OCI-LY3 (cell line): Measurements from ENCODE around the gene THSD7B.

Experiments
- H2AFZ ChIP-seq: fragments of 200-600, 300-600 bp; shearing (Covaris generic); 2 replicates; pipeline ENCODE4 v1.6.0; 2014; ENCODE audit warnings: antibody characterized with exemption, low read depth, low read length
- H3K27ac ChIP-seq: fragments of 200-600, 300-600 bp; sonication (generic); 2 replicates; pipeline ENCODE4 v1.5.1; 2014; ENCODE audit warnings: mild to moderate bottlenecking, low read length, moderate library complexity, mixed read lengths
- H3K27me3 ChIP-seq: fragments of 200-600, 300-600 bp; sonication (generic); 2 replicates; pipeline ENCODE4 v1.6.1; 2014; ENCODE audit warnings: low read depth, low read length, mixed read lengths
- H3K36me3 ChIP-seq: fragments of 200-600, 300-600 bp; sonication (generic); replicated peaks from 2 replicates; pipeline ENCODE3; 2014; ENCODE audit warnings: low read depth, low read length, mixed read lengths
- H3K4me1 ChIP-seq: fragments of 300-600, 200-600 bp; sonication (generic); 2 replicates; pipeline ENCODE4 v1.6.1; 2014; ENCODE audit warnings: low read length, mixed read lengths
- H3K4me2 ChIP-seq: fragments of 200-600, 300-600 bp; sonication (generic); 2 replicates; pipeline ENCODE4 v1.6.1; 2014; ENCODE audit warnings: low read length, mixed read lengths
- H3K4me3 ChIP-seq: fragments of 300-600, 200-600 bp; sonication (generic); 2 replicates; pipeline ENCODE4 v1.5.1; 2014; ENCODE audit warnings: antibody characterized with exemption, mild to moderate bottlenecking, low read length, moderate library complexity
- H3K79me2 ChIP-seq: fragments of 300-600, 200-600 bp; shearing (Covaris generic); 2 replicates; pipeline ENCODE4 v1.6.1; 2014; ENCODE audit warnings: mild to moderate bottlenecking, low read length, mixed read lengths
- H3K9ac ChIP-seq: fragments of 300-600, 200-600 bp; shearing (Covaris generic); 2 replicates; pipeline ENCODE4 v1.6.0; 2014; ENCODE audit warnings: mild to moderate bottlenecking, low read length, moderate library complexity
- H3K9me3 ChIP-seq: fragments of 200-600, 300-600 bp; shearing (Covaris generic); 2 replicates; pipeline ENCODE4 v1.6.1; 2014; ENCODE audit warnings: low read length, mixed read lengths; ENCODE audit not compliant: insufficient read depth
- H4K20me1 ChIP-seq: fragments of 200-600, 300-600 bp; sonication (generic); 2 replicates; pipeline ENCODE4 v1.6.1; 2016; ENCODE audit warnings: low read length, mixed read lengths; ENCODE audit not compliant: insufficient read depth
- EZH2phosphoT487 ChIP-seq: fragments of 200-600 bp; shearing (Covaris generic); IDR thresholded peaks from 2 replicates; pipeline ENCODE4 v1.6.1; 2018; ENCODE audit warnings: antibody characterized with exemption, mixed run types, low read depth
- TF ChIP-seq, protein P1 (sequence below): fragments of 200-600, 300-600 bp; sonication (generic); IDR thresholded peaks from 2 replicates; pipeline ENCODE4 v1.5.1; 2014; ENCODE audit warnings: antibody characterized with exemption, low read length, low read depth

The THSD7B gene

DNA sequence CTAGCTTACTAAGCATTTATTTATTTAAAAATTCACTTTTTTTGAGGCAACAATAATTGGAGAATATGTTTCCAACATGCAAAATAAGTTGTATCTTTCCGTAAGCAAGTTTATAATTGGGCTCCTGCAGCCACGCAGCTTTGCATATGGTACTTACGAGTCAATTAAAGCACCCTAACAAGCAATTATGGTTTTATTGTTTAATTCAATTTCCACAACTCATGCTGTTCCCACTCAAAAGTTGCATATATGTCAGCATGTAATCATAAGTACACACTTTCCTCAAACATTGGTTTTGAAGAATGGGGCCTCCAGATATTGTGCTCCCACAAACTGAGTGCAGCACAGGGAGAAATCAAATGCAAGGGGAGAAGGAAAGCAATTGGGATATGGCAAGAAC is 613.8 kb downstream of the THSD7B start:
- Histone ChIP-seq H3K36me3 (no peaks in the 10 kb centered on the region), H4K20me1 (no peaks in the 10 kb centered on the region), H3K9me3 (no peaks in the 10 kb centered on the region), H3K4me3 (no peak overlapping the region), H3K27me3 (no peaks in the 10 kb centered on the region), H2AFZ (no peak overlapping the region), H3K4me2 (no peak overlapping the region), H3K4me1 (no peaks in the 10 kb centered on the region), H3K27ac (no peak overlapping the region), H3K9ac (no peak overlapping the region), H3K79me2 (no peaks in the 10 kb centered on the region)
- TF ChIP-seq EZH2phosphoT487, result no peak
- TF ChIP-seq, protein P1, sequence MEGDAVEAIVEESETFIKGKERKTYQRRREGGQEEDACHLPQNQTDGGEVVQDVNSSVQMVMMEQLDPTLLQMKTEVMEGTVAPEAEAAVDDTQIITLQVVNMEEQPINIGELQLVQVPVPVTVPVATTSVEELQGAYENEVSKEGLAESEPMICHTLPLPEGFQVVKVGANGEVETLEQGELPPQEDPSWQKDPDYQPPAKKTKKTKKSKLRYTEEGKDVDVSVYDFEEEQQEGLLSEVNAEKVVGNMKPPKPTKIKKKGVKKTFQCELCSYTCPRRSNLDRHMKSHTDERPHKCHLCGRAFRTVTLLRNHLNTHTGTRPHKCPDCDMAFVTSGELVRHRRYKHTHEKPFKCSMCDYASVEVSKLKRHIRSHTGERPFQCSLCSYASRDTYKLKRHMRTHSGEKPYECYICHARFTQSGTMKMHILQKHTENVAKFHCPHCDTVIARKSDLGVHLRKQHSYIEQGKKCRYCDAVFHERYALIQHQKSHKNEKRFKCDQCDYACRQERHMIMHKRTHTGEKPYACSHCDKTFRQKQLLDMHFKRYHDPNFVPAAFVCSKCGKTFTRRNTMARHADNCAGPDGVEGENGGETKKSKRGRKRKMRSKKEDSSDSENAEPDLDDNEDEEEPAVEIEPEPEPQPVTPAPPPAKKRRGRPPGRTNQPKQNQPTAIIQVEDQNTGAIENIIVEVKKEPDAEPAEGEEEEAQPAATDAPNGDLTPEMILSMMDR, result no peak

DNA sequence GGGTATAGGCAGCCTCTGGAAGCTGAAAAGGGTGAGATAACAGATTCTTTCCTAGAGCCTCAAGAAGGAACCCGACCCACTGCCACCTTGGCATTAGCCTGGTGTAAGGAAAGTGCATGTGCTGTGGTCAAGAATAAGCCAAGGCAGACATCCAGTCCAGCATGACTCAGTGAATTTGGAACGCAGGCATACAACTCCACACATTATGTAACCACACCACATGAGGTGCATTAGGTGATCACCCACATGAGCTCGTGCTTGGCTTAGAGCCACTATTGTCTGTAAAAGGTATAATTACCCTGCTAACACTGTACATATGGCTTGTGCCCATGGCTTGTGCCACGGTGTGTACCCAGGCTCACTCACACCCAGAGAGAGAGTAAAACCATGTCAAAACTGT is 615.3 kb downstream of the THSD7B start:
- H3K27ac ChIP-seq, result no peak overlapping the region
- H3K36me3 ChIP-seq, result no peaks in the 10 kb centered on the region
- H3K4me1 ChIP-seq, result no peaks in the 10 kb centered on the region
- H4K20me1 ChIP-seq, result no peaks in the 10 kb centered on the region
- no peak overlapping the region for H3K4me2 ChIP-seq
- no peak overlapping the region for H3K9ac ChIP-seq
- H3K79me2 ChIP-seq, result no peaks in the 10 kb centered on the region
- no peaks in the 10 kb centered on the region for H3K9me3 ChIP-seq
- TF ChIP-seq EZH2phosphoT487, result no peak
- H2AFZ ChIP-seq, result no peak overlapping the region
- no peaks in the 10 kb centered on the region for H3K27me3 ChIP-seq
- H3K4me3 ChIP-seq, result no peak overlapping the region

DNA sequence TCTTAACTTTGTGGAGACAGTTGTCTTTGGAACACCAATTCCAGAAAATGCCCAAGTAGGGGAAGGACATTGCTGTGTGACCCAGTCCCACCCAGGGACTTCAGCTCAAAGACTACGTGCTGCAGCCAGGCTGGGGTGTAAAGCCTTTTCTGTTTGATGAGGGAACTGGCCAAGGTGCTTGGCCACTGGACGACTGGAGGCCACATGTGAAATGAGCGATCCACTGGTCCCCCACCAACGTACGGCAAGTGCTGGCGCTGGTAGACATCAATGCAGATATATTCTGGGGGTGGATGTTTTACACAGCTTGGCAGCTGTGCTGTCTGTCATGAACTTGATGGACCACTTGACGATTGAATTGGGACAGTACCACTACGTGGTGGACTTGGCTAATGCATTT is 616.4 kb downstream of the THSD7B start:
- Histone ChIP-seq H3K27ac (no peak overlapping the region), H3K4me1 (no peaks in the 10 kb centered on the region), H3K4me3 (no peak overlapping the region), H3K79me2 (no peaks in the 10 kb centered on the region), H3K36me3 (no peaks in the 10 kb centered on the region), H3K9me3 (no peaks in the 10 kb centered on the region), H3K4me2 (no peak overlapping the region), H3K27me3 (no peaks in the 10 kb centered on the region), H4K20me1 (no peaks in the 10 kb centered on the region), H3K9ac (no peak overlapping the region), H2AFZ (no peak overlapping the region)
- no peak for TF ChIP-seq EZH2phosphoT487
- TF ChIP-seq, protein P1, result no peak

DNA sequence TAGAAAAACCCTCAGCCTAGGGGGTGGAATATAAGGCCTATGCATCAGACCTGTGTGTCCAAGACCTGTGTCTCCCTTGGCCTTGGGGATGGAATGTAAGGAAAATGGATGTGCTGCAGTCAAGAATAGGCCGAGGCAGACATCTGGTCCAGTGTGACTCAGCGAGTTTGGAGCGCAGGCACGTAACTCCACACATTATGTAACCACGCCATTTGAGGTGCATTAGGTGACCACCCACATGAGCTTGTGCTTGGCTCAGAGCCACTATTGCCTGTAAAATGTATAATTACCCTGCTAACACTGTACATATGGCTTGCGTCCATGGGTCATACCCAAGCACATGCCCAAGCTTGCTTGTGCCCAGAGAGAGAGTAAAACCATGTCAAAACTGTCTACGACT is 618.0 kb downstream of the THSD7B start:
- Histone ChIP-seq H2AFZ (no peak overlapping the region), H3K4me1 (no peaks in the 10 kb centered on the region), H3K27me3 (no peaks in the 10 kb centered on the region), H3K9ac (no peak overlapping the region), H3K36me3 (no peaks in the 10 kb centered on the region), H4K20me1 (no peaks in the 10 kb centered on the region), H3K27ac (no peak overlapping the region), H3K9me3 (no peaks in the 10 kb centered on the region), H3K4me2 (no peak overlapping the region), H3K79me2 (no peaks in the 10 kb centered on the region), H3K4me3 (no peak overlapping the region)
- no peak for TF ChIP-seq EZH2phosphoT487
- TF ChIP-seq, protein P1, result no peak

DNA sequence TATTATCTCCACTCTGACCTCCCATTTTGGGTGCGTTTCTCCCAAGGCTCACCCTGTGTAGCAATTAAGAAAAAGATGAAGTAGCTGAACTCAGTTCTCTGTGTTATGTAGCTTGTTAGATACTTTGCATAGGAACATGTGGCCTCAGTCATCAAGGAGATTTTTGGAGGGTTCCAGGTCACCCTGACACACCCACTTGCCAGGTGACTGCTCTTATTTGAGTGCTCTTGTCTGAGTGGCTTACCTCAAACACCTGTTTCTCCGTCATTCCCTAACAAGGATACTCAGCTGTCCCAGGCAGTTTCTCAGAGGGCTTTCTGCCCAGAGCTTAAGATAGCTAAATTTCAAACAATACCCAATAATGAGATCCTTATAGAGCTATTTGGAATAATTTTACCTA is 621.7 kb downstream of the THSD7B start:
- Histone ChIP-seq H3K9ac (no peak overlapping the region), H3K4me3 (no peak overlapping the region), H3K27me3 (no peaks in the 10 kb centered on the region), H3K27ac (no peak overlapping the region), H4K20me1 (no peaks in the 10 kb centered on the region), H3K4me2 (no peak overlapping the region), H3K36me3 (no peaks in the 10 kb centered on the region), H3K4me1 (no peaks in the 10 kb centered on the region), H2AFZ (no peak overlapping the region), H3K9me3 (no peaks in the 10 kb centered on the region), H3K79me2 (no peaks in the 10 kb centered on the region)
- TF ChIP-seq EZH2phosphoT487, result no peak
- TF ChIP-seq, protein P1, result no peak
